MM.1S (cell line): ENCODE data around the gene EAPP.
A peak's percentile ranks its signal among the peaks of the same experiment; 100 is the strongest.
"Not testable (repeated sequence)": the region's sequence is repeated elsewhere in the genome, so short reads cannot be mapped to it uniquely, and the experiment has no call there.

ENCODE experiments used
- DNase-seq: peaks from one replicate; pipeline ENCODE4 v3.0.0-alpha.2; 2015
- H2AFZ ChIP-seq: fragments of 300-600 bp; sonication (generic); 2 replicates; pipeline ENCODE4 v1.6.0; 2016; ENCODE audit warnings: antibody characterized with exemption, low read length
- H3F3A ChIP-seq: fragments of 300-600 bp; sonication (generic); 2 replicates; pipeline ENCODE4 v1.6.1; 2016; ENCODE audit warnings: mild to moderate bottlenecking, antibody characterized with exemption, low read length, moderate library complexity, mixed read lengths; ENCODE audit not compliant: insufficient read depth
- H3K27ac ChIP-seq: fragments of 300-600 bp; sonication (generic); 2 replicates; pipeline ENCODE4 v1.5.1; 2016; ENCODE audit warnings: mild to moderate bottlenecking, low read length
- H3K27me3 ChIP-seq: fragments of 300-600 bp; sonication (generic); replicated peaks from 2 replicates; pipeline ENCODE4 v1.6.0; 2016; ENCODE audit warnings: low read length; ENCODE audit not compliant: insufficient read depth
- H3K36me3 ChIP-seq: fragments of 300-600 bp; sonication (generic); replicated peaks from 2 replicates; pipeline ENCODE4 v1.6.1; 2016; ENCODE audit warnings: mild to moderate bottlenecking, low read length, mixed read lengths; ENCODE audit not compliant: insufficient read depth
- H3K4me1 ChIP-seq: fragments of 300-600 bp; sonication (generic); 2 replicates; pipeline ENCODE4 v1.6.1; 2016; ENCODE audit warnings: low read length, mixed read lengths
- H3K4me2 ChIP-seq: fragments of 300-600 bp; sonication (generic); 2 replicates; pipeline ENCODE4 v1.6.0; 2016; ENCODE audit warnings: low read depth, low read length
- H3K4me3 ChIP-seq: fragments of 300-600 bp; sonication (generic); 2 replicates; pipeline ENCODE4 v1.5.1; 2016; ENCODE audit warnings: low read length, mixed read lengths
- H3K79me2 ChIP-seq: fragments of 300-600 bp; sonication (generic); 2 replicates; pipeline ENCODE4 v1.6.1; 2016; ENCODE audit warnings: mixed run types, low read length, mixed read lengths
- H3K9ac ChIP-seq: fragments of 300-600 bp; sonication (generic); 2 replicates; pipeline ENCODE4 v1.6.1; 2016; ENCODE audit warnings: low read length, mixed read lengths
- H3K9me2 ChIP-seq: fragments of 300-600 bp; sonication (generic); replicated peaks from 2 replicates; pipeline ENCODE4 v1.6.1; 2016; ENCODE audit warnings: mild to moderate bottlenecking, low read length, mixed read lengths; ENCODE audit not compliant: insufficient read depth
- H3K9me3 ChIP-seq: fragments of 300-600 bp; sonication (generic); replicated peaks from 2 replicates; pipeline ENCODE4 v1.6.1; 2016; ENCODE audit warnings: mild to moderate bottlenecking, low read length, mixed read lengths; ENCODE audit not compliant: insufficient read depth
- H4K20me1 ChIP-seq: fragments of 300-600 bp; sonication (generic); 2 replicates; pipeline ENCODE4 v1.6.1; 2016; ENCODE audit warnings: mild to moderate bottlenecking, low read length, moderate library complexity, mixed read lengths; ENCODE audit not compliant: insufficient read depth
- EZH2 ChIP-seq: fragments of 300-600 bp; sonication (generic); optimal IDR thresholded peaks from 2 replicates; pipeline ENCODE3; 2017; ENCODE audit warnings: low read depth, mild to moderate bottlenecking, antibody characterized with exemption, low read length, mixed read lengths
- EZH2phosphoT487 ChIP-seq: fragments of 300-600 bp; sonication (generic); IDR thresholded peaks from 2 replicates; pipeline ENCODE4 v1.6.1; 2018; ENCODE audit warnings: antibody characterized with exemption, low read length
- TF ChIP-seq, protein P1 (sequence below): fragments of 300-600 bp; sonication (generic); IDR thresholded peaks from 2 replicates; pipeline ENCODE4 v1.5.1; 2016; ENCODE audit warnings: antibody characterized with exemption, low read length, mixed read lengths

EAPP gene

DNA sequence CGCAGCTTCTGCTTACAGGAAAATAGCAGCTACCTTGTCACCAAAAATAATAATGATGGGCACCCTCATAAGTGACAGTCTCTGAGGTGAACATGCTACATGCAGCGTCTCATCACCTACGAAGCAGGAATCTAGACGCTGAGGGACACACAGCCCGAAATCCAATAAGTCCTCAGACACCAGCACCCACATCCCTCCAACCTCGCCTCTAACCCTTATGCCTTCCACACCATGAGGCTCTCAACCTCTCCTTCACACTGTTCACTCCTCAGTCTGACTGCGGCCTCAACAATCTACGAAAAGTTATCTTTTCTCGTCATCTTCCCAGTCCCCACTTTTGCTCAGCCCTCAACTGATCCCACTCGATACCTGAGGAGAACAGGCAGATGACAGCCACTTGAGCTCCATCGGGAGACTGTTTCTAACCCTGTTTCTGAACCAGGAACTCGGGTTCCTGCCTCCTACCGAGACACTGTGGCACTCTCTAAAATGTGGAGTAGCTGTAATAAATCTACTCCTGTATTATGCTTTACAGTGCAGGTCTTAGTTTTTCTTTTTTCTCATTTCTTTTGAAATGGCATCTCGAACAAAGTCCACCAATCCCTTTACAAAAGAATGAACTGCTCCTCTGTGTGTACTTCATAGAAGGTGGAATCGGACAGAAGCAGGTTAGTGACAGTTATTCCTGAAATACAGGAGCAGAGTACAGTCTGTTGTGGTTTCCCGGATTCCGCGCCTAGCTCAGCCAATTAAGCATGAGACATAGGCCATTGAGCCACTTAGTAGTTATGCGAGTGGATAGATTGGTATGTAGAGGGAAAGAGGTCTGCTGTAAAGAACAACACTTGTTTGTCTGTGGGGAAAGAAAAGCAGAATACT, 919 bp upstream of the EAPP start:
- H4K20me1 ChIP-seq, H3K36me3 ChIP-seq, H3K27me3 ChIP-seq, H3K9me3 ChIP-seq, H3K4me1 ChIP-seq, H3F3A ChIP-seq, H3K9me2 ChIP-seq, DNase-seq: not testable (repeated sequence)
- Histone ChIP-seq H3K4me2 (peak overlapping the region; percentile 32; the same call in 1 of the 2 replicates), H3K4me3 (peak overlapping the region; percentile 49; the same call in 1 of the 2 replicates), H2AFZ (0 out of 2 replicates have a peak overlapping the region, but pooled peaks have one; percentile 31), H3K79me2 (peaks cover 24% of the 10 kb centered on the region), H3K9ac (peak overlapping the region; percentile 71), H3K27ac (peak overlapping the region; percentile 41; the same call in 1 of the 2 replicates)

DNA sequence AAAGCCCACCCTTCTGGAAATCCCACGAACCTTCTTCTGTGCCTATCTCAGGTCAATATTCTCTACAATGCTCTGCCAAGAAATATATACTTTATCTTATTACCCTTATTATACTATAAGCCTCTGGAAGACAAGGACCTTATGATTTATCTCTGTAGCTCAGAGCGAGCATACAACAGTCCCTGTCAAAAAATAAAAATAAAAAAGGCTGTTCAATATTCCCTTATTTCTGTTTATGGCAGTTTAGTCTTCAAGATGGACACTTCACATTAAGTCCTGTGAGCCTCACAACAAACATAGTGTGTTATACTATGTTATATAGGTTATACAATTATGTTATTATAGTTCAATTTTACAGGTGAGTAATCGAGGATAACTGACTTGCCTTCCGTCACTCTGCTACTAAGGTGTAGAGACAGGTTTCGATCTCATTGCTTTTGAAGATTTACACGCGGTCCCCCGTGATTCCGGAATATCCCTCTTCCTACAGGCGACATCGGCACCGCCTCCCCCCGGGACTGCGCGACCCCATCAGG, 562 bp downstream of the EAPP start:
- DNase-seq: no peak
- Histone ChIP-seq H3K9me3 (no peaks in the 10 kb centered on the region), H3K9me2 (no peaks in the 10 kb centered on the region), H3F3A (no peaks in the 10 kb centered on the region), H3K36me3 (no peaks in the 10 kb centered on the region), H3K4me3 (peak overlapping the region; percentile 95), H4K20me1 (no peaks in the 10 kb centered on the region), H3K27me3 (no peaks in the 10 kb centered on the region), H3K79me2 (peaks cover 24% of the 10 kb centered on the region), H3K9ac (peak overlapping the region; percentile 97), H3K4me2 (peak overlapping the region; percentile 72), H3K27ac (peak overlapping the region; percentile 75; the same call in 1 of the 2 replicates), H2AFZ (peak overlapping the region; percentile 69), H3K4me1 (0 out of 2 replicates have a peak, but pooled peaks cover 4% of the 10 kb centered on the region)
- TF ChIP-seq, protein P1, sequence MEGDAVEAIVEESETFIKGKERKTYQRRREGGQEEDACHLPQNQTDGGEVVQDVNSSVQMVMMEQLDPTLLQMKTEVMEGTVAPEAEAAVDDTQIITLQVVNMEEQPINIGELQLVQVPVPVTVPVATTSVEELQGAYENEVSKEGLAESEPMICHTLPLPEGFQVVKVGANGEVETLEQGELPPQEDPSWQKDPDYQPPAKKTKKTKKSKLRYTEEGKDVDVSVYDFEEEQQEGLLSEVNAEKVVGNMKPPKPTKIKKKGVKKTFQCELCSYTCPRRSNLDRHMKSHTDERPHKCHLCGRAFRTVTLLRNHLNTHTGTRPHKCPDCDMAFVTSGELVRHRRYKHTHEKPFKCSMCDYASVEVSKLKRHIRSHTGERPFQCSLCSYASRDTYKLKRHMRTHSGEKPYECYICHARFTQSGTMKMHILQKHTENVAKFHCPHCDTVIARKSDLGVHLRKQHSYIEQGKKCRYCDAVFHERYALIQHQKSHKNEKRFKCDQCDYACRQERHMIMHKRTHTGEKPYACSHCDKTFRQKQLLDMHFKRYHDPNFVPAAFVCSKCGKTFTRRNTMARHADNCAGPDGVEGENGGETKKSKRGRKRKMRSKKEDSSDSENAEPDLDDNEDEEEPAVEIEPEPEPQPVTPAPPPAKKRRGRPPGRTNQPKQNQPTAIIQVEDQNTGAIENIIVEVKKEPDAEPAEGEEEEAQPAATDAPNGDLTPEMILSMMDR: no peak
- no peak for TF ChIP-seq EZH2phosphoT487
- TF ChIP-seq EZH2: no peak

DNA sequence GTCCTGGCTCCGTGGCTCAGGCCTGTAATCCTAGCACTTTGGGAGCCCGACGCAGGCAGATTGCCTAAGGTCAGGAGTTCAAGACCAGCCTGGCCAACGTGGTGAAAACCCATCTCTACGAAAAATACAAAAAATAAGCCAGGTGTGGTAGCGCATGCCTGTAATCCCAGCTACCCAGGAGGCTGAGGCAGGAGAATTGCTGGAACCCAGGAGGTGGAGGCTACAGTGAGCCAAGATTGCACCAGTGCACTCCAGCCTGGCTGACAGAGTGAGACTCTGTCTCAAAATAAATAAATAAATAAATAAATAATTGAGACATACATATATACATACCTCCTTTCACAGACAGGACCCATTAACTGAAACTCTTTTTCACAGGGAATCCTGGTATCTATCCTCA, 1.4 kb downstream of the EAPP start:
- not testable (repeated sequence) for H3K9ac ChIP-seq, H3K9me2 ChIP-seq, H3K27ac ChIP-seq, H3K4me3 ChIP-seq, H3F3A ChIP-seq, H4K20me1 ChIP-seq, H3K27me3 ChIP-seq, DNase-seq, H3K36me3 ChIP-seq, H3K9me3 ChIP-seq, H2AFZ ChIP-seq, H3K4me1 ChIP-seq, H3K4me2 ChIP-seq
- H3K79me2 ChIP-seq: peaks cover 24% of the 10 kb centered on the region

DNA sequence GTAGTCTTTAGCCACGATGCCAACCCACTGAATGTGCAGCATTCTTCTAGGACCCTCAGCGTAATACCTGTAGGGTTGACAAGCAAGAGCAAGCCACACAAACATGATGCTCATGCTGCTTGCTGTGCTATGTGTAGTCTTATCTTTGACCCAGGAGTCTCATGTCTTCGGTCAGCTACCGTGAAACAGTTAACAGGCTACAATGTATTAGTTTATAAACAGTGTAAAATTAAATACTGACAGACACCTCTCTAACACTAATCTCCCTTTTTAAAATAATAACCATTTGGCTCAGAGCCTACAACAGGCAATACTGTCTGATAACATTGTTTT, 1.9 kb downstream of the EAPP start:
- Histone ChIP-seq H4K20me1 (no peaks in the 10 kb centered on the region), H3K27me3 (no peaks in the 10 kb centered on the region), H3K27ac (no peak overlapping the region), H3K4me1 (0 out of 2 replicates have a peak, but pooled peaks cover 4% of the 10 kb centered on the region), H3K36me3 (no peaks in the 10 kb centered on the region), H3K9me2 (no peaks in the 10 kb centered on the region), H3K79me2 (peaks cover 24% of the 10 kb centered on the region), H3K9ac (no peak overlapping the region), H3F3A (no peaks in the 10 kb centered on the region), H3K4me2 (no peak overlapping the region), H2AFZ (no peak overlapping the region), H3K9me3 (no peaks in the 10 kb centered on the region), H3K4me3 (no peak overlapping the region)
- TF ChIP-seq, protein P1: no peak
- TF ChIP-seq EZH2phosphoT487 (no peak), EZH2 (no peak)
- no peak for DNase-seq
